HG03196 (cell line): ENCODE measurements around the gene SAAL1.
"Not testable (repeated sequence)": the region's sequence is repeated elsewhere in the genome, so short reads cannot be mapped to it uniquely, and the experiment has no call there.

Source experiments
- ATAC-seq: cut with Tn5 transposase; IDR thresholded peaks from one replicate; pipeline ENCODE4 v1.9.1; 2021; ENCODE audit not compliant: unreplicated experiment

SAAL1 gene, protein sequence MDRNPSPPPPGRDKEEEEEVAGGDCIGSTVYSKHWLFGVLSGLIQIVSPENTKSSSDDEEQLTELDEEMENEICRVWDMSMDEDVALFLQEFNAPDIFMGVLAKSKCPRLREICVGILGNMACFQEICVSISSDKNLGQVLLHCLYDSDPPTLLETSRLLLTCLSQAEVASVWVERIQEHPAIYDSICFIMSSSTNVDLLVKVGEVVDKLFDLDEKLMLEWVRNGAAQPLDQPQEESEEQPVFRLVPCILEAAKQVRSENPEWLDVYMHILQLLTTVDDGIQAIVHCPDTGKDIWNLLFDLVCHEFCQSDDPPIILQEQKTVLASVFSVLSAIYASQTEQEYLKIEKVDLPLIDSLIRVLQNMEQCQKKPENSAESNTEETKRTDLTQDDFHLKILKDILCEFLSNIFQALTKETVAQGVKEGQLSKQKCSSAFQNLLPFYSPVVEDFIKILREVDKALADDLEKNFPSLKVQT

GRCh38 chr11:18105802-18106574 is at the start of gene SAAL1:
TSS of gene SAAL1 (minus strand) at chr11:18106082. CDS start at chr11:18106041, 41 bp downstream.
- ATAC-seq = peak; percentile 96

GRCh38 chr11:18151581-18151980 is 45.7 kb upstream of the SAAL1 start:
- ATAC-seq = no peak

DNA sequence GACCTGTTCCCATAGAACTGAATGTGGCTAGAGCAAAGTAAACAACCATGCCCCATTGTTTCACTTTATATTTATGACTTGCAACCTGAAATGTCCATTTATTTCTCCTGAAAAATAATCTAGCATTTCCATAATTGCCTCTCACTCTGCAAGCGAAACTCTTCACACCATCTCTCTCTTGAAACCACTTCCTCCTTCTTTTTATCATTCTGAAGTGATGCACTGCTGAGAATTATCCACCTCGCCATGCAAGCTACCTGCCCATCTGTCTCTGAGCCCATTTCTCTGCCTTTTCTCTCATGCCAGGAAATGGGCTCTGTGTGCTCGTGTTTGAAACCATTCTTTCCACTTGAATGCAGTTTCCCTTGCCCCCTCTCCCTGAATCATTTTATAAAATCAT is 40.0 kb upstream of the SAAL1 start:
- ATAC-seq = no peak

DNA sequence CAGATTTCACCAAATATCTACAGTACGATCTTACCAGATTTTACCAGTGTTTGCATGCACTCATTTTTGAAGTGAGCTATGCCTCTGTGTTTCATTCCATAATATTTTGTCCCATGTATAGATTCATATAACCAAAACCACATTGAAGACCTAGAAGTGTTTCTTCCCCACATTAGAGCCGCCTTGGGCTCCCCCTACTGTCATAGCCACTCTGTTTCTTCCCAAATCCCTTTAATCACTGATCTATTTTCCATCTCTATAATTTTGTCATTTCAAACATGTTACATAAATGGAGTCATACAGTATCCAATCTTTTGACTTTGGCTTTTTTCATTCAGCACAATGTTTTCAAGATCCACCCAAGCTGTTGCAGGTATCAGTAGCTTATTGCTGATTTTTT is 39.1 kb upstream of the SAAL1 start:
- ATAC-seq = no peak

DNA sequence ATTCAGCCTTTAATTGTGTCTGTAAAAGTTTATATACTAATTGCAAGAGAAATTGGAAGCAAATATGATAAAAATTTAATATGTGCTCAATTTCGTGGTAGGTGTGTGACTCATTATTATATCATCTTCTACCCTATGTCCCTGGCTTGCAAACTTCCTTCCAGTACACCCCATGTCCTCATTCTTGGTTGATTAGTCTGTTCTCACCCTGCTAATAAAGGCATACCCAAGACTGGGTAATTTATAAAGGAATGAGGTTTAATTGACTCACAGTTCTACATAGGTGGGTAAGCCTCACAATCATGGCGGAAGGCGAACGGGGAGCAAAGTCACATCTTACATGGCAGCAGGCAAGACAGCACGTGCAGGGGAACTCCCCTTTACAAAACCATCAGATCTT is 38.4 kb upstream of the SAAL1 start:
- no peak for ATAC-seq

GRCh38 chr11:18140145-18140544 is 34.3 kb upstream of the SAAL1 start:
- ATAC-seq = no peak

DNA sequence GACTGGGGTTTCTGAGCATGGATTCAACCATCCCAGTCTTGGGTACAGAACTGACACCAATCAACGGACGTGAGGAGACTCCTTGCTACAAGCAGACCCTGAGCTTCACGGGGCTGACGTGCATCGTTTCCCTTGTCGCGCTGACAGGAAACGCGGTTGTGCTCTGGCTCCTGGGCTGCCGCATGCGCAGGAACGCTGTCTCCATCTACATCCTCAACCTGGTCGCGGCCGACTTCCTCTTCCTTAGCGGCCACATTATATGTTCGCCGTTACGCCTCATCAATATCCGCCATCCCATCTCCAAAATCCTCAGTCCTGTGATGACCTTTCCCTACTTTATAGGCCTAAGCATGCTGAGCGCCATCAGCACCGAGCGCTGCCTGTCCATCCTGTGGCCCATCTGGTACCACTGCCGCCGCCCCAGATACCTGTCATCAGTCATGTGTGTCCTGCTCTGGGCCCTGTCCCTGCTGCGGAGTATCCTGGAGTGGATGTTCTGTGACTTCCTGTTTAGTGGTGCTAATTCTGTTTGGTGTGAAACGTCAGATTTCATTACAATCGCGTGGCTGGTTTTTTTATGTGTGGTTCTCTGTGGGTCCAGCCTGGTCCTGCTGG is 31.4 kb upstream of the SAAL1 start:
- no peak for ATAC-seq

- no peak for ATAC-seq
These were observed 29.4 kb upstream of the SAAL1 start for GRCh38 chr11:18135308-18135707.

DNA sequence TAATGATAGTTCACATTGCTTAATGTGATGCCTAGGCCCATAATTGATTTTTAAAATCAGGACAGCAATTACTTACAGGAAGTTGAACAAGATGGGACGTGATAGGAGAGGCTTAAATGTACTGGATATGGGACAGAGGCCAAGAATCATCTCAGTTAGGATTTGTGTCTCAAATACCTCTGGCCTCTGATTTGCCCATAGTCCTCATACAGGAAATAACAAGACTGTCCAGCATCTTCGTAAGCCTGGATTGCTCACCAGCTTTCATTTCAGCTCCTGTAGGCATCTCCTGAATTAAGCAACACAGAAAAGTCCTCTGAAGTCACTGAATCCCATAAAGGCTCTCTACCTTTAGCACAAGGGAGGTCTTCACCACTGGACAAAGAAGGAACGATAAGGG is 26.5 kb upstream of the SAAL1 start, which contains the start of gene MRGPRX3:
Gene MRGPRX3, plus strand, starts transcription at position 231 of the 400 bp plus-strand sequence. CDS start 4,632 bp downstream, outside the sequence.
- ATAC-seq = no peak

- not testable (repeated sequence) for ATAC-seq
These were observed 25.2 kb upstream of the SAAL1 start for GRCh38 chr11:18131115-18131514.

GRCh38 chr11:18121331-18121828 is 15.5 kb upstream of the SAAL1 start:
- not testable (repeated sequence) for ATAC-seq

DNA sequence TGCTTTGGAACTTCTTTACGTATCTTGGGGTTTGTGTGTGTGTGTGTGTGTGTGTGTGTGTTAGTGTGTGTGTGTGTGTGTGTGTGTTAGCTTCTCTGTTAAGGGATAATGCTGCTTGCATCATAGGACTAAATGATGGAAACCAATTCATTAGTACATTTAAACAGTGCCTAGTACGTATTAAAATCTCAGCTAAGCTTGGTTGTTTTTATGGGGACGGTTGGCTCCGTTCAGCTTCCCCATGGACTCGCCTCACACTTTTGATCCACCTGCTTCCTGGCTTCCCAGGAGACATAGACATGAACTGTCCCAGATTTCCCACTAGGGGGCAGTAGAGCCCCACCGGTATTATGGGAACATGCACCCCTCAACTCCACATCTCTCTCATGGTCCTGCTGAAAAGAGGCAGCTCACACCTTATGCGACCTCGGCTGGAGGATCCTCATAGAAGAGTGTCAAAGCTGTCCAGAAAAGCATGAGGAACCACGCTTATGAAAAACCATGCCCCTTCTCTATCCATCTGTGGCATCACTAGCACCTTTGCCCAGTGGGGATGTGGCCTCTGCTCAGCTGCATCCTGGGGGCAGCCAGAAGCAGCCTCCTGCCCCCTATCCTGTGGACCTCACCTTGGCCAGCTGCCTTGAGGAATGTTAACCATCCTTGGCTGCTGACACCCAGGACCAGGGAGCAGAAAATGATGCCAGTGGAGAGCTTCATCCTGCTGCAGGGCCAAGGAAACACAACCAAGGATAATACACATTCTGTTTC is 9.7 kb upstream of the SAAL1 start:
- peak; percentile 81 for ATAC-seq

- ATAC-seq = no peak
These were observed 5.1 kb upstream of the SAAL1 start for GRCh38 chr11:18111005-18111404.

GRCh38 chr11:18108254-18108653 is 2.4 kb upstream of the SAAL1 start:
- ATAC-seq = no peak

DNA sequence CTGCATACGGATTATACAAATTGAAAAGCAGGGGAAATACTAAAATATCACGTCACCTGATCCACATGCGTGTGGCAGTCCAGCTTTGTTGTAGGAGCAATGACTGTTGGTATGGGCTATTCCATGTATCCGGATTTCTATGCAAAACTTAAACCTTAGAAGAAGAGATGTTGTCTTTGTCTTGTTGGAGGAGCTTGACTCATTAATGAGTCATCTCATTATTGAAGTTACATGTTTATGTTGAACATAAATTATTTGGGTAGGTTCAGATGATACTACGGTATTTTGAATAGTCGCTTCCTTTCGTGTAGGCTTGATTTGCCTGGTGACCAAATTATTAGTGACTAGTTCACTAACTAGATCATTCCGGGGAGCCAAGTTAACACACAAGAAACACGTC is 806 bp upstream of the SAAL1 start:
- no peak for ATAC-seq

DNA sequence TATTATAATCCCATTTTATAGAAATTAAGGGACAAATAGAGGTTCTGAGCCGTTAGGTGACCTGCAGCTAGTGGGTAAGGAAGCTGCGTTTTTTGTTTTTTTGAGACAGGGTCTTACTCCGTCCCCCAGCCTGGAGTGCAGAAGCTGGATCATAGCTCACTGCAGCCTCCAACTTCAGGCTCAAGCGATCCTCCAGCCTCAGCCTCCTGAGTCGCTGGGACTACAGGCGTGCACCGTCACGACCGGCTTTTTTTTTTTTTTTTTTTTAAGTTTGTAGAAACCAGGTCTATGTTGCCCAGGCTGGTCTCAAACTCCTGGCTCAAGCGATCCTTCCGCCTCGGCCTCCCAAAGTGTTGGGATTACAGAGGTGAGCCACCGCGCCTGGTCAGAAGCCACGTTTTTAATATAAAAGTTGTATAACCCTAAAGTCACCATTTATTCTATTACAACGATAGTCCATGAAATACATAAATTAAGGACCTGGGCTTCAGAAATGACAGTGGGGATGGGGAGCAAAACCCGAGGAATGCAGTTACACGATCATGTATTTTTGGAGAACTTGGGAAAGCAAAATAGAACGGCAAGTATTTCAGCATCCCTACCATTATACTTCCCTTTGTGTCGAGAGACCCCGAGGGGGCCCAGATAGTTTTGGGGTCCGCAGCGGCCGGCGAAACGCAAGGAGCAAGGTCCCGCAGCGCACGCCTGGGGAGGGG is 638 bp downstream of the SAAL1 start:
- ATAC-seq = no peak

GRCh38 chr11:18100926-18101656 is 4.8 kb downstream of the SAAL1 start:
- ATAC-seq = no peak

DNA sequence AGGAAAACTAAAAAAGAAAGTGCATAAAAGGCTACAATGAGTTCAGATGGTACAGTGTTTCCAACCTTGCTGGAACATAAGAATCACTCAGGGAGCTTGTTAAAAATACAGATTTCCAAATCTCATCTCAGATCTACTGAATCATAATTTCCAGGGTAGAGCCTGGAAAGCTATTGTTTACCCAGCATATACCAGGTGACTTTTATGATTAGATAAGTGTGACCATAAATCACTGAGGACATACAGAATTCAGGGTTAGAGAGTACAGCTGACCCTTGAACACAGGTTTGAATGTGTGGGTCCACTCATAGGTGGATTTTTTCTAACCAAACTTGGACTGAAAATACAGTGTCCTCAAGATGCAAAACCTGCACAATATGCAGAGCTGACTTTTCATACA is 11.9 kb downstream of the SAAL1 start:
- no peak for ATAC-seq

- ATAC-seq = no peak
These were observed 14.2 kb downstream of the SAAL1 start for GRCh38 chr11:18091731-18092130.
